Subcutaneous adipose tissue (tissue), 4 donors: Measurements from ENCODE around the gene ZNF665. TPM values are rescaled to one million over a fixed set of nuclear protein-coding genes. Genes with fewer than 3 reads are reported as not detected.

Experiments used
- total RNA-seq, 4 donors: library from RNA; depleted of rRNA; stranded (reverse); fragments of >200 nt; gene quantifications; one replicate each; pipeline ENCODE4 v1.1.0, GENCODE V29; 2016
- TF ChIP-seq, protein P1 (sequence below): fragments of 450-650 bp; IDR thresholded peaks from one replicate; pipeline ENCODE4 v1.5.1; 2016; ENCODE audit warnings: low read depth, mild to moderate bottlenecking, control low read depth, antibody characterized with exemption, moderate library complexity

The ZNF665 gene
- total RNA-seq, 4 donors from 2014 or later = 5.6 to 12.1 (median 7.3) TPM

DNA sequence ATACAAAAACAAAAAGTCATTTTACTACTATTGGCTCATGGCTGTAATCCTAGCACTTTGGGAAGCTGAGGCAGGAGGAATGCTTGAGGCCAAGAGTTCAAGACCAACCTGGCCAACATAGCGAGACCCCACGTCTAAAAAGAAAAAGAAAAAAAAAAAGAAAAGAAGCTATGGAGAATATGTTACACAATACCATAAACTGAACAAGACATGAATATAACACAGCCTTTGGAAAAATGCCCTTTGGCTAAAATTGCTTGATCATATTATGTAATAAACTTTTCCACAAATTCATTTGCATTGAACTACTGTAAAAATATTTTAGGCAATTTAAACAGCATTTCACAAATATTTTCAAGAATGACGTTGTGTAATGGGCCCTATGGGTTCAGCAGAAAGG, 56.7 kb downstream of the ZNF665 start:
- TF ChIP-seq, protein P1, sequence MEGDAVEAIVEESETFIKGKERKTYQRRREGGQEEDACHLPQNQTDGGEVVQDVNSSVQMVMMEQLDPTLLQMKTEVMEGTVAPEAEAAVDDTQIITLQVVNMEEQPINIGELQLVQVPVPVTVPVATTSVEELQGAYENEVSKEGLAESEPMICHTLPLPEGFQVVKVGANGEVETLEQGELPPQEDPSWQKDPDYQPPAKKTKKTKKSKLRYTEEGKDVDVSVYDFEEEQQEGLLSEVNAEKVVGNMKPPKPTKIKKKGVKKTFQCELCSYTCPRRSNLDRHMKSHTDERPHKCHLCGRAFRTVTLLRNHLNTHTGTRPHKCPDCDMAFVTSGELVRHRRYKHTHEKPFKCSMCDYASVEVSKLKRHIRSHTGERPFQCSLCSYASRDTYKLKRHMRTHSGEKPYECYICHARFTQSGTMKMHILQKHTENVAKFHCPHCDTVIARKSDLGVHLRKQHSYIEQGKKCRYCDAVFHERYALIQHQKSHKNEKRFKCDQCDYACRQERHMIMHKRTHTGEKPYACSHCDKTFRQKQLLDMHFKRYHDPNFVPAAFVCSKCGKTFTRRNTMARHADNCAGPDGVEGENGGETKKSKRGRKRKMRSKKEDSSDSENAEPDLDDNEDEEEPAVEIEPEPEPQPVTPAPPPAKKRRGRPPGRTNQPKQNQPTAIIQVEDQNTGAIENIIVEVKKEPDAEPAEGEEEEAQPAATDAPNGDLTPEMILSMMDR = no peak

GRCh38 chr19:53132141-53132991, 60.8 kb downstream of the ZNF665 start, which contains the start of gene ZNF415:
TSS of gene ZNF415 (minus strand) at chr19:53132910. CDS start at chr19:53122676, 10,234 bp downstream.
- TF ChIP-seq, protein P1 = no peak

DNA sequence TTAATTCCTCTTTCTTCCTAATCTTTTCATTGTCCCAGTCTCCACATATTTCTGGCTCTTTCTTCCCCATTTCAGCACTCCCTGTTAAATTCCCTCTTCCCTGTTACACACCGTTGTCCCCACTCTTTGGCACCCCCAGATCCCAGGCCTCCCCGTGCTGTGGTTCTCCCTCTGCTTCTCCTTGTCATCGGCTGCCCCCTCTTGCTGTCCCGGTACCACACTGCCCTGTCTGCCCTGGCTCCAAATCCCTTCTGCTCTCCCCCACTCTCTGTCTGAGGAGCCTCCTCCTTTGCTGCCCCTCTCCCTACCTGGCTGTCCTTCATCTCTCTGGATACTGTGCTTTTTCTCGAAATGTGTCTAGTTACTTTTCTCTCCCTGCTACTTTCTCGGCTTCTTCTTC, 61.4 kb downstream of the ZNF665 start:
- TF ChIP-seq, protein P1 = no peak

DNA sequence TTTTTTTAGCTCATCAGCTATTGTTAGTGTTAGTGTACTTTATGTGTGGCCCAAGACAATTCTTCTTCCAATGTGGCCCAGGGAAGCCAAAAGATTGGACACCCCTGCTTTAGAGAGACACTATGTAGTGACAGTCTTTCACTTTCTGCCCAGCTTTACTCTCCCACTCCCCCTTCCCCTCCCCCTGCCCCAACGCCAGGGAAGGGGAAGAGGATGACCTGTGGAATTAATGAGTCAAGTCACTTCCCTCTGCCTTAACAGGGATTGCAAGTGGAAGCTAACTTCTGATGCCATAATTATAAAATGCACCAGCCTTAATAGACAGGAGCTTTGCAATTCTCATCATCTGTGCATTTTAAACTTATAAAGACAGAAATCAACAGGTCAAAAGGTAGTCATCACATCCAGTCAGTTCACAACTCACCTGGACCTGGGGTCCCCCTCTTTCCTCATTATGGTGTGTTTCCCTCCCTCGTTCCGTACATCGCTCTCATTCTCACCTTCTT, 62.0 kb downstream of the ZNF665 start:
- TF ChIP-seq, protein P1 = no peak

- TF ChIP-seq, protein P1 = no peak
Measured at GRCh38 chr19:53130506-53130905, 62.7 kb downstream of the ZNF665 start.

DNA sequence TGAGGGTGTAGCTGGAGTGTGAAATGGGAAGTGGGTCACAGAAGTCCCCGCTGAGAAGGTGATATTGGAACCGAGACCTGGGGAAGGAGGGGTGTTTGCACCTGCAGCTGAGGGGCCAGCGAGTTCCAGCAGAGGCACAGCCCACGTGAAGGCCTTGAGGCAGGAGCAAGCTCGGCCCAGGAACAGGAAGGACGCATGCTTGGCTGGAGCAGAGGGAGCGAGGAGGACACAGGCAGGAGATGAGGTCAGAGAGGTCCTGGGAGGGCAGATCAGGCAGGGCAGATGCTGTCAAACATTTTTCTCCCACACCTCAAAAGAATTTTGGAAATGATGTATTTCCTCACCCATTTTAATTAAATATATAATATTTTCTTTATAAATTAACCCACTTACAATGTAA, 69.8 kb downstream of the ZNF665 start:
- TF ChIP-seq, protein P1 = no peak

Other genes starting within 250 kb of the ZNF665 start
- 10 to 100 TPM in 1 of 4 donors, 1 to 10 TPM in 3; 4.7 to 10.8 (median 6.7) TPM for gene ZNF816, start 230.5 kb downstream of the ZNF665 start, total RNA-seq
- gene ERVV-1, start 179.4 kb downstream of the ZNF665 start, total RNA-seq = not detected
- not detected for gene ERVV-2, start 148.6 kb downstream of the ZNF665 start, total RNA-seq
- 10 to 100 TPM; 41.0 to 81.6 (median 53.3) TPM for gene ZNF160, start 89.9 kb downstream of the ZNF665 start, total RNA-seq
- 1 to 10 TPM; 3.6 to 7.5 (median 5.9) TPM for gene ZNF415, start 60.4 kb downstream of the ZNF665 start, total RNA-seq
- gene ZNF347, start 34.3 kb downstream of the ZNF665 start, total RNA-seq = 10 to 100 TPM in 3 of 4 donors, 1 to 10 TPM in 1; 8.3 to 24.1 (median 14.1) TPM
- 10 to 100 TPM; 11.6 to 24.6 (median 19.0) TPM for gene ZNF677, start 61.5 kb upstream of the ZNF665 start, total RNA-seq
- gene VN1R2, start 64.9 kb upstream of the ZNF665 start, total RNA-seq = not detected
- gene VN1R4, start 74.4 kb upstream of the ZNF665 start, total RNA-seq = not detected
- 1 to 10 TPM; 7.5 to 9.8 (median 8.4) TPM for gene ZNF845, start 140.4 kb upstream of the ZNF665 start, total RNA-seq
- gene ZNF525, start 172.3 kb upstream of the ZNF665 start, total RNA-seq = 1 to 10 TPM; 5.8 to 9.6 (median 8.2) TPM
- gene ZNF765, start 201.8 kb upstream of the ZNF665 start, total RNA-seq = 10 to 100 TPM in 3 of 4 donors, 1 to 10 TPM in 1; 9.5 to 21.9 (median 12.3) TPM
- 10 to 100 TPM; 13.8 to 16.1 (median 15.2) TPM for gene ZNF761, start 238.6 kb upstream of the ZNF665 start, total RNA-seq